NK-92 (cell line): ENCODE results near the gene MICOS13.
"Not testable (repeated sequence)": the region's sequence is repeated elsewhere in the genome, so short reads cannot be mapped to it uniquely, and the experiment has no call there.

Experiments
- DNase-seq: peaks from one replicate; lab custom pipeline; 2025; ENCODE audit not compliant: unreplicated experiment; lab: John Stamatoyannopoulos, UW

Gene MICOS13

DNA sequence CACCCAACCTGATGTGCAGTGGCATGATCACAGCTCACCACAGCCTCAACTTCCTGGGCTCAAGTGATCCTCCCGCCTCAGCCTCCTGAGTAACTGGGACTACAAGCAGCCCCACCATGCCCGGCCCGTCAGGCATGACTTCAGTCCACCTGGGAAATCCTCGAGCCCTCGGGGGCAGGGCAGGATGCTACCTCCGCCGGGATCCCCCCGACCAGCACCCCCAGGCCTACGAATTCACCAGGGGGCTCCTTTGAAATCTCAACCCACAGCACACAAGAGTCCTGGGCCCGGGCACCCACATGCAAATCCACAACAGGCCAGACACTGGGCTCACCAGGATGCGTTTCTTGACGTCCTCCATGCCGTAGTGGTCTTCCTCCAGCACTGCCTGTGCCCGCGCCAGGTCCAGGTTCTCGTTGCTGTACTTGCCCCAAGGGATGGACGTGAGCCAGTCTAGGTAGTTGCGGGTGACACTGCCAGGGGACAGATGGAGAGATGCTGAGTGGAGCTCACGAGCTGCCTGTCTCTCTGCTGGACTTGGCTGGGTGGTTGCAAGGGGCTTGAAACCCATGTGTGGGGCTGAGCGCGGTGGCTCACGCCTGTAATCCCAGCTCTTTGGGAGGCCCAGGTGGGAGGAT, 20.3 kb upstream of the MICOS13 start:
- no peak for DNase-seq

- no peak for DNase-seq
Observed at GRCh38 chr19:5698635-5699422, 18.5 kb upstream of the MICOS13 start.

DNA sequence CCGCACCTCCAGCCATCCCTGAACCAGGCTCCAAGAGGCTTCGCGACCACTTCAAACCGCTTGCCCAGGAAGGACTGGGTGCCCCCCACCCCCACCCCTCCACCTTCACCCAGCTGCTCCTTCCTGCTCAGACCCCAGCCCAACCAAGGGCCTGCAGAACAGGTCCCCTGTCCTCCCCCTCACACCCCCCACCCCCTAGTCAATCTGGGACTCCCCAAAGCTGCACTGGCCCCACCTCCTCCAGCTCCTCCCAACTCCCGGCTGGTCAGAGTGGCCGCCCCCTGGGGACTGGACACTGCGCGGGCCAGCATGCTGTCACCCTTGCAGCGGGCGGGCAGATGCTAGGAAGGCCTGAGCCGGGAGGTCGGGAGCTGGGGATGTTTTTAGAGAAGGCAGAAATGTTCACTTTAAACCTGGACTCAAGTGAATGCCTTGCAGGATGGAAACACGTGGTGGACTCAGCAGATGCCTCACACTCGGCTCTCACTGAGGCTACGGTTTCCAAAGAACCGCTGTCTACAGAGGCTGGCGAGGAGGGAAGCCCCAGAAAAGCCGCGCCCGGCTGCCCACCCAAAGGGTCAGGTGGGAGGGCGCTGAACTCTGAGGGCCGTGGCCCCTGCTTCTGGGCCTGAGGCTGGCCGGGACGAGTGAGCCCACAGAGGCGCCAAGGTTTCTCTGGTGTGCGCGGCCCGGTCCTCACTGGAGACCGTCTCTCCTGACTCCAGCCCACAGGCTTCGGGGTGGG, 17.7 kb upstream of the MICOS13 start:
- no peak for DNase-seq

- DNase-seq, result no peak
Observed at GRCh38 chr19:5697022-5697889, 16.9 kb upstream of the MICOS13 start.

DNA sequence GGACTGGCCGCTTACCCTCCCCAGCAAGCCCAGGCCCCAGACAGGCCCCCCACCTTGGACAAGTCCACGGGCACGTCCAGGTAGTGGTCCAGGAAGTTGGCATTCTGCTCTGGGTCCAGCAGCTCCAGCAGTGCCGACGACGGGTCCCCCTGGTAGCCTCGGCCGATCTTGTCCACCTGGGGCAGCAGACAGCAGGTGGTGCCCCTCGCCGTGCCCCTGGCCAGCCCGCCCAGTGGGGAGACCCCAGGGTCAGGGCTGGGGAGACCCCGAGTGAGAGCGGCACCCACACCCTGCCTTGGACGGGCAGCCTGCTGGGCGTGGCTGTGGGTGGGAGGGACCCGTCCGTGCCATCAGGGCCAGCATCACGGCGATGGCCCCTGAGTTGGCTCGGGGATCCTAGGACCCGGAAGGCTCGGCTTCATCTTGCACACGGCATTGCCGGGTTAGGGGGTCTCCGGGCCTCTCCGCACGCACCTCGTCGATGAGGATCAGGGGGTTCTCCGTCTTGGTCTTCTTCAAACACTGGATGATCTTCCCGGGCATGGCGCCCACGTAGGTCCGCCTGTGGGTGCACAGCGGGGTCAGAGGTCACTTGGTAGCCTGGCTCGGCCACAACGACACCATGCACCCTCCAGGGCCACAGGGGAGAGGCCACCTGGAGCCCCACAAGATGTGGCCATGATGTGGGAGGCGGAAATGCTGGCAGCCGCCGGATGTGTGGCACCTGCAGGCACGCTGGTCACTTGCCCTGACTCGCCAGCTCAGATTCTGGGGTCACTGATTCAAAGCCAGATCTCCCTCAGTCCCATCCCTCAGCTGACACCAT, 16.1 kb upstream of the MICOS13 start:
- no peak for DNase-seq

DNA sequence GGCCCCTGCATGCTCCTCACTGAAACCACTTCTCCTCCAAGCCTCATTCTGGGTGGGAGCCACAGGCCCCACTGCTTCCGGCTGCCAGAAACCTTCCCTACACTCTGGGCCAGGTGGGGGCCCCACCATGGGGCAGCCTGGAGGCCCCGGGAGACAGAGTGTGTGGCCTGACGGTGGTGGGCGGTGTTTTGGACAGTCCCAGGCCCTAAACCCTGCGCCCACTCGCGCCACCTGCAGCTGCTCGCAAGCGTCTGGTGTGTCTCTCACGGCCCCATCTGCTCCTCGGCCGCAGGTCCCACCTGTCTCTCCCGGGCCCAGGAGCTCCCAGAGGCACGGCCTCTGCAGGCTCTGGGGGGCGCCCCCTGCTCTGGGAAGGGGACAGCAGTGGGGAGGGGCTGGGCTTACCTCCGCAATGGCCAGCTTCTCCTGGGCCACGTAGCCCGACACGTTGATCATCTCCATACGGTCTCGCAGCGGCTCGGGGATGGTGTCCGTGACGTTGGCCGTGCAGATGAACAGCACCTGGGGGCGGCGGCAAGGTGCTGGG, 15.4 kb upstream of the MICOS13 start:
- no peak for DNase-seq

- DNase-seq, result no peak
Observed at GRCh38 chr19:5694956-5695648, 14.8 kb upstream of the MICOS13 start.

DNA sequence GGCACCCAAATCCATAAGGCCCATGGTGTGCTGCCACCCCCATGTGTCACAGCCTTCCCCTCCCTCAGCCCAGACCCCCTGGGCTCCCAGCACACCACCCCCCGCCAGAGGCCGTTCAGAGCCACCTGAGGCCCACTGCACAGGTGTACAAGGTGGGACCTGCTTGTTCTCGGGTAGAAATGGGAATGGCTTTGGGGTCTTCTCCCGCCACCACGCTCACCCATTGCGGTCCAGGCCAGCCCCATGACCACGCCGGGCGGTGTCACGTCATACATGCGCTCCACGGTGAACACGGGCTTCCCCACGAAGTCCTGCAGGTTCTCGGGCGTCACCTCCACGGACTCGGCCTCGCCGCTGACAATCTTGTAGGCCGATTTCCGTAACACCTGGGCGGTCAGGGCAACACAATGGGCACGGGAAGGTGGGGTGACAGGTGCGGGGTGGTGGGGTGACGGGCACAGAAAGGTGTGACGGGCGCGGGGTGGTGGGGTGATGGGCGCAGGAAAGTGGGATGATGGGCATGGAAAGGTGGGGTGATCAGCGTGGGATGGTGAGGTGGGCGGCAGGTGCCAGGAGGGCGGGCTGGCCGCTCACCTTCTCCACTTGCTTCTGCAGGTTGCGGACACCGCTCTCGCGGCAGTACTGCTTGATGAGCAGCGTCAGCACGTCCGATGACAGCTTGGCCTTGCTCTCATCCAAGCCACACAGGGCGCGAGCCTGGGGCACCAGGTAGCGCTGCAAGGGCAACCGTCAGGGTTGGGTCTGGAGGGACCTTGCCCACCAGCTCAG, 14.0 kb upstream of the MICOS13 start:
- DNase-seq, result no peak

DNA sequence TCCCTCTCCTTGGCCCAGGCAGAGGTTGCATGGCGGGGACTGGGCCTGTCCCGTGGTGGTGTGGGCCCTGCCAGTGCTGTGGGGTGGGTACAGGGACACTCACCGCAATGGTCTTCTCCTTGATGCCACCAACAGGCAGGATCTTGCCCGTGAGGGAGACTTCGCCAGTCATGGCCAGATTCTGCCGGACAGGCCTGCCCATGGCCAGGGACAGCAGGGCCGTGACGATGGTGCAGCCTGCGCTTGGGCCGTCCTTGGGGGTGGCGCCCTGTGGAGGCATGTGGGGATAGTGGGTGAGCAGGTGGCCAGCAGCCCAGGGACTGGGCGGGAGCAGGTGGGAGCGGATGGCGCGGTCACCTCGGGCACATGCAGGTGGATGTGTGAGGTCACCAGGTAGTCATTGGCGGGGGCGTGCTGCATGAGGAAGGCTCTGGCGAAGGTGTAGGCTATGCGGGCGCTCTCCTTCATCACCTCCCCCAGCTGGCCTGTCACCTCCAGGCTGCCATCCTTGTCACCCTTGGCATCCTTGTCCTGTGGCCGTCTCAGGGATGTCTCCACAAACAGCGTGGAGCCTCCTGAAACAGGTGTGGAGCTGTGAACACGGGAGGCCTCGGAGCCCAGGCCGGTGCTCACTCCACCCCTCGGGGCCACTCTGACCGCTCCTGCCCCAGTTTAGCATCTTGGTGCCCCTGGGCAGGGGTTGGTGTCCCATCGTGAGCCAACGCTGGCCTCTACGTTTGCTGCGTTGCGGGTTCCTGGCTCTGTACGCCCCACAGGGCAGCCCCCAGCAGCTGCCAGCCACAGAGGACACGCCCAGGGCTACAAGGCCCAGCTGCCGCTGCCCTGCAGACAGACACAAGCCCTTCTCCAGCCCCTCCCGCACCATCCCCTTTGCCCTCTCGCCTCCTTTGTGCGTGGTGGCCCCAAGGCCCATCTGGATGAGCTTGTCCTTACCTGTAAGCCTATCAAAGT, 13.2 kb upstream of the MICOS13 start:
- DNase-seq, result no peak

- no peak for DNase-seq
Observed at GRCh38 chr19:5692723-5693194, 12.4 kb upstream of the MICOS13 start.

DNA sequence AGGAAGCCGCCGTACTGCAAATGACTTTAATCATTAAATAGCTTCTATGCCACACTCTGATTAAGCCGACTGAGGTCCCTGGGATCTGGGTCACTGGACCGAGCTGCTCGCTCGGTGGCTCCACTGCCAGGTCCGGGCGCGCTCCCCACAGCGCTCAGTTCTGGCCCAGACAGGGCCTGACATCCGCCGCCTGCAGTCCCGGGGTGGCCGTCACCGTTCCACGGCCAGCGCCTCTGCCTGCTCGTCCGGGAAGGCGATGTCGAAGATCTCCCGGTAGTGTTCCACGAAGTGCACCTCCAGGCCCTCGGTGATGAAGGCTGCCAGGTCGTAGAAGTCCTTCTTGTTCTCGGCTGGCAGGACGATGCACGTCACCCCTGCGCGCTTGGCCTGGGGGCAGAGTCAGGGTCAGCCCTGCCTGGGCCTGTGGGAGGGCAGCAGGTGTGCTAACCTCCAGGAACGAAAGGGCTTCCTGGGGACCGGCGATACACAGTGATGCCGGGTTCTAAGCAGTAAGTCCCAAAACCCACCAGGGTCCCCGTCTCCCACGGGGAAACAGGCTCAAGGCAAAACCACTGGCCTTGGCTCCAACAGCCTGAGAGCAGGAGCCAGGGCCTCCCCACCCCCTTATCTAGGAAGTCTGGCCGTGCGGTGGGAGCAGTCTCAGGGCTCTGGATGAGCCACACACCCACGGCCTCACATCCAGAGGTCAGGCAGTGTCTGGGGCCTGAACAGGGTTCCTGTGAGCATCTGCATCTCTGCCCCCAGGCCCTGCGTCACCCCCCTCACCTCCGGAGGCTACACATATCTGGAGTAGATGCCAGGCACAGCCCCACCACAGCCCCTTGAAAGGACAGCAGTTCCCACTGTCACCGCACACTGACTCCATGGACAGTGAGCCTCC, 11.8 kb upstream of the MICOS13 start:
- no peak for DNase-seq

- DNase-seq, result no peak
Observed at GRCh38 chr19:5690955-5691821, 10.9 kb upstream of the MICOS13 start.

DNA sequence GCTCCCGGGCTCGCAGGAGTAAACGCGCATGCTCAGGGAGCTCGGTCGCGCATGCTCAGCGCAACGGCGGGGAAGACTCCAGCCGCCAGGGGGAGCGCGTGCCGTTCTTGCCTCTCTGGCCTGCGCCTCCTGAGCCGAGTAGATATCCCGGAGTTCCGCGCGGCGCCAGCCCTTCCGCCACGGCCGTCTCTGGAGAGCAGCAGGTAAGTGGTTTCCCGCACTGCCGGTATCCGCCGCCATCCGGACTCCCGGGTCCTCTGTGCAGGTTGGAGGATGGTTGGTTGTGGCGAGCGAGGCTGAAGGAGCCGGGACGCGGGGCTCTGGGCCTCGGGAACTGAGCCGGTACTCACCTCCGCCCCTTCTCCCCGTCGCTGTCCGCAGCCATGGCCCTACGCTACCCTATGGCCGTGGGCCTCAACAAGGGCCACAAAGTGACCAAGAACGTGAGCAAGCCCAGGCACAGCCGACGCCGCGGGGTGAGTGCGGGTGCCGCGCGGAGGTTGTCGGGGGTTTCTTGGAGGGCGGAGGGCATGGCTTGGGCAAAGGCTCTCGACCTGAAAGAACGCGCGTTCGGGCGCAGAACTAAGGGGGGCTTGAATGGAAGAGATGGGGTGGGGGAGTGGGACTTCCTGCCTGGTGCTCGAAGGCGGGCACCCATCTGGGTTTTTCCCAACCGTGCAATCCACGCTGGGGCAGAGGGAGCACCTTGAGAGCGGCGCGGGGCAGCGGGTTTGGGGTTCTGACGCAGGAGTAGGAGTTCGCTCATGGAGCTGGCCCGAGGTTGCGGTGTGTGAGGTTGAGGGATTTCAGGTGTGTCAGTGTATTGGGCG, 10.0 kb upstream of the MICOS13 start, which contains the start of gene RPL36:
RPL36 (plus strand) TSS at position 171 of the 830 bp plus-strand sequence; CDS start at position 384, 213 bp downstream.
- DNase-seq, result peak; percentile 94

GRCh38 chr19:5688262-5688881, 8.1 kb upstream of the MICOS13 start:
- not testable (repeated sequence) for DNase-seq
